Limb (tissue), 2 donors: ENCODE measurements around the gene ST6GAL1.
"Not testable (repeated sequence)": the region's sequence is repeated elsewhere in the genome, so short reads cannot be mapped to it uniquely, and the experiment has no call there.

Source experiments
- DNase-seq, 2 donors: peaks; one replicate each; pipeline ENCODE4 v3.0.0-alpha.2; 2016; ENCODE audit errors: extremely low spot score in 2 of 2

ST6GAL1 gene

DNA sequence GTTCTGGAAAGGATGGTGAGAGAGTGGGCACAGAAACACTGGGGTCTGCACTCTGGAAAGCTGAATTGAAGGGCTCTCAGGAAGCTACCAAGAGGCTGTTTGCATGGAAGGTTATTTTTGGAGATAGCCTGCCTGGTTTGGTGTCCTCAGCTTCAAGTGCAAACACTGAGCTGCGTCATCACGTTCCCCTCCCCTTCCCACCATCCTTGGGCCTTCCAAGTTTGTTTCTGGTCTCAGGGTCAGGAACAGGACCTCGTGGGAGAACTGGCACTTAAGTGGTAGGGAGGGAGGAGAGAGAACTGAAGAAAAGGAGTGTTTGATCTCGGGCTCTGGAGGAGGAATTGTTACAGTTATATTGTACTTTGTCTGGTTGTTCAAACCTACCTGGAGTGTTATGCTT, 10.6 kb downstream of the ST6GAL1 start:
- DNase-seq: no peak

DNA sequence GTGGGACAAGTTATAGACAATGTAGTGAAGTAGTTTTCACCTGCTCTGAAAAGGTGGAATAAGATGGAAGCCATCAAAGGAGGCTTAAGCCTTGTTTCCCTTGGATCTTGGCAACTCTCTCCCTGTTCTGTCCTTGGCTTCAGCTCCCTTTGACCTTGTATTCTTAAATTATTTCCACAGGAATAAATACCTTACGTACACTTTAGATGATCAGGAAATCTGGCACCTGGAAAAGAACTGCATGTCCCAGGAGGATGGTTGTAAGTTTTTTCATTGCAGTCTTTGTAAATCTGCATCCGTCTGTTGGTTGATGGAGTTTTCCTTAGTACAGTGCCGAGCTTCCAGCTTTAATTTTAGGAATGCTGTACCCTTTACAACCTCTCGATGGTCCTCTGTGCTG, 11.8 kb downstream of the ST6GAL1 start:
- DNase-seq: no peak

DNA sequence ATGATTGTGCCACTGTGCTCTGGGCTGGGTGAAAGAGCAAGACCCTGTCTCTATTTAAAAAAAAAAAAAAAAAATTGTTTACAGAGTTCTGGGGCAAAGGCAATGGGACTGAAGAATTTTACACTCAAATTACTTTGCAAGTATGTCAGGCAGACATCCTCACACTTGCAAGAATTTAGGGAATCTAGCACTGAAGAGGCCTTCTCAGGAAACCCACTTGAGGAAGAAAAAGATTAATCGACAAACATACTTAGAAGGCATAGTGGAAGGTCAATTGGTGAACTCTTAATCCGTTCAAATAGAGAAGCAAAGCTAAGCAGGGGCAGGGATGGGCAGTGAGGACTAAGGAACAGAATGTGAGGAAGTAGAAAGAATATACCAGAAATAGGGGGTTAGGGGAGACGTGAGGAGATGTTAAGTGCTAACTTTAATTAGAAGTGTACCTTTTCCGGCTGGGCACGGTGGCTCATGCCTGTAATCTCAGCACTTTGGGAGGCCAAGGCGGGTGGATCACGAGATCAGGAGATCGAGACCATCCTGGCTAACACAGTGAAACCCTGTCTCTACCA, 15.0 kb downstream of the ST6GAL1 start:
- no peak for DNase-seq

DNA sequence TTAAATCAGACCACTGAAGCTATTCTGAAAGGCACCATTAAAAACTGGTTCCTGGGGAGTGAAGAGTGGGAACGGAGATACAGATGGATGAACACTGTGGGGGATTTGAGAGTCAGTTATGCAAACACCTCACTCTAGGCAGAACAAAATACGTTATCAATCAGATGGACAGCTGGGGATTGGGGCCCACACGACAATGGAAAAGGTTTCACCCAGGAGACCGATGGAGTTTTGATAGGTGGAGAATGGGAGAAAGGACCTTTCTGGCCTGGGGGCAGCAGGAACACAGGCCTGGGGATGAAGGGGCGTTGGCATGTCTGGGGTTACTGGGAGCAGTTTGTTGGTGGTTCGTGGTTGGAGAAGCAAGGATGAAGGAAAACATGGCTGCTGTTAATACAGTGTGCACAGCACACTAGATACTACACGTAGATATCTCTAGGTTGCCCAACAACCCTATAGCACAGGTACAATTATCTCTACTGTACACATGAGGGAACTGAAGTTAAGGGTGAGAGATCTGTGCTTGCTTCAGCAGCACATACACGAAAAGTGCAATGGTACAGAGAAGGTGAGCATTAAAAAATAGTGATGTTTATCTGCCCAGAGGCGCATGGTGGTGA, 16.5 kb downstream of the ST6GAL1 start:
- DNase-seq: no peak

DNA sequence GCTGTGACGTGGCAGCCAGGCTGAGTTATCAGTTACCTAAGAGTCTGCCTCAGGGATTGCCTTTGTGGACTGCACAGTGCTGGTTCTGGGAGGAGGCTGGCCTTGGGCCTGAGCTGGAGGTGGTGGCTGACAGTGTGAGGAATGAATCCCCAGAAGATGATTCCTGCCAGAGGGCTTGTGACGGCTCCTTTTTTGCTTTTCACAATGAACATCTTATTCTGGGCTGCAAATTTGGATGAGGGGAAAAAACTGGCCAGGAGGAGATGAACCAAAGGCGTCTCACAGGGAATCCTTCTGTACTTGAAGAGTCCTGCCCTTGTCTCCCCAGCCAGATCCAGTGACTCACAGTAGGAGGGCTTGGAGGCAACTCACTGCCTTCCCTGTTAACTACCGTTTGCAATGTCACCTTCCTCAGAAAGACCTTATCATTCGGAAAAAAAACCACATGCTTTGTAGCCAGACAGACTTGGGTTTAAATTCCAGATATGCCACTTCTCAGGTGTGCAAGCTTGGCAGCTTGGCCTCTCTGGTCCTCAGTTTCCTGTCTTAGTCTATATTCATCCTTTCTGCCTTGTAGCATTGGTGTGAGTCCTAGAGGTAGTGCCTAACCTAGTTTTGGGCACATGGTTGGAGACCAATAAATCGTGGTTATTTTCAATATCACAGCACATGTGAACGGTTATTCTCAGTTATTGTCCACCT, 19.1 kb downstream of the ST6GAL1 start:
- no peak for DNase-seq

DNA sequence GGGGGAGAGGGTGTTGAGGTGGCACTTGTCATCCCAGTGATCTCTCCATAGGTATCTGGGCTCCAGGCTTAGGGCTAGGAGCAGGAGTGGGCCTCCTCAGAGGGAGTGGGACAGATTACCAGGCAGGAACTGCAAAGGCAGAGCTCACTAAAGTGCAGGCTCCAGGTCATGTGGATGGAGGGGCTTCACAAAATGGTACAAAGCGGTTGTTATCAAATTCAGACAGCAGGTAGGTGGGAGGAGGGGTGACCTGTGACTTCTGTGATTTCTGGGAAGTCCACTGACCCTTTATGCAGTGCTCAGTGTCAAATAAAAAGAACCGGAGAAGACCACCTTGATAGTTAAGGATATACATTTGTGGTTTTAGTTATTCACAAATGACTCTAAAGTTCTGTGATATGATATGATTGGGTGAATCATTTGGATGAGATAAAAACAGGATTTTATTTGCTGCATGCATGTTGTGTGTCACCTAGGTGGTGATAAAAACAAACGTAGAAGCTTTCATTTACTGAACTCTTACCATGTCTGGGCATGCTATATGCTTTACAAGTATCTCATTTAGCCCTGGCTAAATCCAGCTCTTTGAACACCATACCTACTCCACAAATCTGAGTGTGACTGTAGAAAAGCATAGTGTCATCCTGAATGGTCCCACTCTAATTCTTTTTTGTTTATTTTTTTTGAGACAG, 20.2 kb downstream of the ST6GAL1 start:
- no peak for DNase-seq

DNA sequence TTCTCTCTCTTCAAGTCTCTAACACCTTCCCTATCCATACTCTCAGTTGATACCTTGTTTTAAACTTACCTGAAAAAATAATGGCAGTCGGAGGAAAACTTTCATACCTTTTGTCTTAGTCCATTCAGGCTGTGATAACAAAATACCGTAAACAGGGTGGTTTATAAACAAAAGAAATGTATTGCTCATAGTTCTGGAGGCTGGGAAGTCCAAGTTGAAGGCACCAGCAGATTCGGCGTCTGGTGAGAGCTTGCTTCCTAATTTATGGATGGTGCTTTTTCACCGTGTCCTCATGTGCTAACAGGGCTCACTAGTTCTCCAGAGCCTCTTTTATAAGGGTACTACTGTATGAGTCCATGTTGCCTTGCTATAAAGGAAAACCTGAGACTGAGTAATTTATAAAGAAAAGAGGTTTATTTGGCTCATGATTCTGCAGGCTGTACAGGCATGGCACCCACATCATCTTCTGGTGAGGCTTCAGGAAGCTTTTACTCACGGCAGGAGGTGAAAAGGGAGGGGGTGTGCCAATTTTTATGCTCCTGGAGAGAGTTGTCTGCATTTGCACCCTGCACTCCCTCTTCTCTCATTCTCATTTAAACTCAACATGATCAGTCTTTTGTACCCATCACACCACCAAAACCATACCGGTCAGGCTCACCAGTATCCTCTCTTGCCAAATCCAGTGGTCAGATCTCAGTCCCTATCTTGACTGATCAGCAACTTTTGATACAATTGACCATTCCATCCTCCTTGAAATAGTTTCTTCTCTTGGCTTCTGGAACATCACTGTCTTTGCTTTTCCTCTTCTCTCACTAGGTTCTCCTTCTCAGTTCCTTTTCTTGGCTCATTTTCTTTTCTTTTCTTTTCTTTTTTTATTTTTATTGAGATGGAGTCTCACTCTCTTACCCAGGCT, 21.6 kb downstream of the ST6GAL1 start:
- DNase-seq: no peak

DNA sequence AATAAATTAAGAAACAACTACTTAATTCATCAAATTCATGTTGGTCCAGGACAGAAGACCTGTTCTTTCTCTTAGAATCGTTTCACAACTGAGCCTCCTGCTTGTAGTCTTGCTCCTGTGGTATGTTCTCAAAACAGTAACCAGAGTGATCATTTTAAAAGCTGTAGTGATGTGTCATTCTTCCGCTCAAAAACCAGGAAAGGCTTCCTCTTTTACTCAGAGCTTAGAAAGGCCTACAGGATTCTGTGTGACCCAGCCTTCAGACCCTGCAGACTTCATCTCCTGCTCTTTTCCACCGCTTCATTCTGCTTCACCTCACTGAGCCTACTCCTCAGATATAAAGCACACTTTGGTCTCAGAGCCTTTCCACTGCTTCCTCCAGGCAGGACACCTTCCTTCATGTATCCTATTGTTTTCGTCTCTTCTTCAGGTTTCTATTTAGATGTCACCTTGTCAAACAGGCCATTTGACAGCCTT, 22.7 kb downstream of the ST6GAL1 start:
- DNase-seq: no peak

DNA sequence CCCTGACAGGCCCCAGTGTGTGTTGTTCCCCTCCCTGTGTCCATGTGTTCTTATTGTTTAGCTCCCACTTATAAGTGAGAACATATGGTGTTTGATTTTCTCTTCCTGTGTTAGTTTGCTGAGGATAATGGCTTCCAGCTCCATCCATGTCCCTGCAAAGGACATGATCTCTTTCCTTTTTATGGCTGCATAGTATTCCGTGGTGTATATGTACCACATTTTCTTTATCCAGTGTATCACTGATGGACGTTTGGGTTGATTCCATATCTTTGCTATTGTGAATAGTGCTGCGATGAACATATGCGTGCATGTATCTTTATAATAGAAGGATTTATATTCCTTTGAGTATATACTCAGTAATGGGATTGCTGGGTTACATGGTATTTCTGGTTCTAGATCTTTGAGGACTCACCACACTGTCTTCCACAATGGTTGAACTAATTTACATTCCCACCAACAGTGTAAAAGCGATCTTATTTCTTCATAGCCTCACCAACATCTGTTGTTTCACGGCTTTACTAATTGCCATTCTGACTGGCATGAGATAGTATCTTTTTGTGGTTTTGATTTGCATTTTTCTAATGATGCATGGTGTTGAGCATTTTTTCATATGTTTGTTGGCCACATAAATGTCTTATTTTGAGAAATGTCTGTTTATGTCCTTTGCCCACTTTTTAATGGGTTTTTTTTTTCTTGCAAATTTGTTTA, 23.8 kb downstream of the ST6GAL1 start:
- not testable (repeated sequence) for DNase-seq

DNA sequence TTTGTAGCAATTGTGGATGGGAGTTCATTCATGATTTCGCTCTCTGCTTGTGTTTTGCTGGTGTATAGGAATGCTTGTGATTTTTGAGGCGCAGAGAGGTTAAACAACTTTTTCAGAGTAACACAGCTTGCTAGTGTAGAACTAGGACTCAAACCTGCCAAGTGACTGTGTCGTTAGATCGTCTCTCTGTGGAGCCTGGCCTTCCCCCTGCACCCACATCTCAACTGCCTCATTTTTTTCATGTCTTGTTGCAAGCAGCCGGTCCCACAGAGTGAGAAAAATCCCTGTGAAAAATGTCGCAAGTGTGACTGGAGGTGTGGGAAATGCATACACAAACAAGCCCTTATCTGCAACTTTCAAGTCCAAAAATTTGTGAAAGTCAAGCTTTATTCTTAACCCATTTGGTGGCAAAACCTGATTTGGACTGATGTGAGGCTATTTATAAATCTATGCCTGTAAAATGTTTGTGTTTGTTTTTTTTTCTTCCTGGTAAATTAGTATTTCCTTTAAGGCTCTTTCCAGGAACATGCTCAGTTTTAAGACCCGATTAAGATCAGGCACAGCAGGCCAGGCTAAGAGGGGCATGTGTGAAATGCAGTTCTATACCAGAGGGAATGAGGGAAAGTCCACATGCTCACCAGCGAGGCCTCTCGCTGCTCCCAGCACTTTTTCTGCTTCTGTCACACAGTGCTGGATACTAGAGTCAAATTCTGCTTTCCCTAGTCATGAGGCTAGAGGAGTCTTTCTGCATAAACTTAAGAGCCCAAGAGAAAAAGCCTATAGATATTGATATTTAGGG, 25.8 kb downstream of the ST6GAL1 start:
- no peak for DNase-seq

DNA sequence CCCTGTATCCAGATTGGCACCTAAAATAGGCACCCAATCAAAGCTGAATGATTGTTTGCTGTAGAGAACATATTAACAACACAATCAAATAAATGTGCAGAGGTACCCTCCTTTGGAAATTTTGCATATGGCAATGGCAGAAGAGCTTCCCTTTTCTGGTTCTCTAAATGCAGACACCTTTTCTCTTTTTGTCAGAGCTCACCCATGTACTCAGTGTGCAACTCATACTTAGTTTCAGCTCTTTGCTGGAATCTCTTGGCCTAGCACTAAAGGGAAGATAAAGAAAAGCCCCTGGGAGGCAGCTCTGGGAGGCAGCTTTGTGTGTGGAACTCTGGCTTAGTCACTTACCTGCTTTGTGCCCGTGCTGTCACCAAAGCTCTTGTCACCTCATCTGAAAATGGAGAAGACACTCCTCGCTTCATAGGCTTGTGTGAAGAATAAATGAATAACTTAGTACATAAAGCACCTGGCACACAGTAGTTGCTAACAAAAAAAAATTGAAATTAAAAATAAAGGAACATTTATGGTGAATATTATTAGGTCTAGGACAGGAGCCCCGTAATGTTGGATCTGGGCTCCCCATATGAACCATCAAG, 28.8 kb downstream of the ST6GAL1 start:
- DNase-seq: no peak

DNA sequence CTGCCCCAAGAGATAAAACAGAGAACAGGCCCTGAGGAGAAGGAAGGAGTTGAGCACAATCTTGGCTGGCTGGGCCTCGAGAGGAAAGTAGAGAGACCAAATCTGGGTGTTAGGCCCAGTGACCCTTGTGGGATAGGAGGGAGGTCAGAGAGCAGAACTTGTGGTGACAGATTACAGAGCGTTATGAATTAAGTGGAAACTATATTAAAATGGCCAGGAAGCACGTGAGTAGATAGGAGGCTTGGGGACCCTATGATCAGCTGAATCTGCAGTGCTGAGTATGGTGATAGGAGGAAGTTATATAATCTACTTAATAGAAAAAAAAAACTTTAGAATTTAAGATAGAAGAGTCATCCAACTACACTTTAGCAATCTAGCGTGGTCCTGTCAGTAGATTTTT, 30.0 kb downstream of the ST6GAL1 start:
- DNase-seq: no peak

DNA sequence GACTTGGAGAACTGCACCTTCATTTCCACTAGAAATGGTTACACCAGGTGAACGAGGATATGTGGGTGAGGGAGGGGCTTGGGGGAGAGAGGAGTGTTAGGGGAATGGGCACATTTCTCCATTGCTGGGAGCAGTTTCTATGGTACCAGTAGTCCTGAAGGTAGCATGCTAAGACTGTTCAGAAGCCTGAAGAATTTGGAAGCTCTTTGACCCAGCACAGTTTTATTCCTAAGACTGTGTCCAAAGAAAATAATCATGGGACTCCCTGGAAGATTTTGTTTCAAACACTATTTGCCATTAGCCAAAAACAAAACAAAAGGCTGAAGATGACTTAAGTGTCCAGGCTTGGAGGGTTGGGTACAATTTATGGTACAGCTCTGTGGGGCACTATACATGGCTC, 32.1 kb downstream of the ST6GAL1 start:
- DNase-seq: no peak

DNA sequence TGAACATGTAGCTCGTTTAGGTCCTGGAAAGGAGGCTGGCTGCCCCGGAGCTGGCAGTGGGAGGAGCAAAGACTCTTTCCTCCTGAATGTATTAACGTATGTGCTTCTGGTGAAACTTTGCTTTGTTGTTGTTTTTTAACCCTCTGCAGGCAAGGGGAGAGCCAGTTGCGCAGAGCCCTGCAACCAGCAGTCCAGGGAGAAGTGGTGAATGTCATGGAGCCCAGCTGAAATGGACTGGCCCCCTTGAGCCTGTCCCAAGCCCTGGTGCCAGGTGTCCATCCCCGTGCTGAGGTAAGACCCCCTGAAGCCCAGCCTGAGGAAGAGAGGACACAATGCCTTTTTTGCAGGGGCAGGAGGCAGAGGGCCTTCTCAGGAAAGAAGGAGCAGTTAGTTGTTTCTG, 33.3 kb downstream of the ST6GAL1 start:
- DNase-seq: no peak

DNA sequence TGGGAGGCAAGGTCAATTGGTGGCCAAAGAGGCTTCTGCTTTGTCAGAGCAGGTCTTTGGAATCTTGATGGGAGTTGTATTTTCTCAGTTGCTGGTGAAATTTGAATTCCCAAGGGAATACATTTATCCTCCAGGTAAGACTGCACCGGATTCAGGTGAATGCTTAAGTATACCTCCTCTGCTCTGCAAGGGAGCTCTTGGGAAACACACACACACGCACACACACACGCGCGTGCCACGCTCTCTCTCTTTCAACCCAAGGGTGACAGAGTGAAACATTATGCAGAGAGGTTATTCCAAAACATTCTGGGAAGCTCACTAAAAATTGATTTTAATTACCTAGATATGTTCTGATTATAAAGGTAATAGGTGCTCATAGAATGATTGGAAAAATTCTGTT, 33.7 kb downstream of the ST6GAL1 start:
- DNase-seq: no peak

DNA sequence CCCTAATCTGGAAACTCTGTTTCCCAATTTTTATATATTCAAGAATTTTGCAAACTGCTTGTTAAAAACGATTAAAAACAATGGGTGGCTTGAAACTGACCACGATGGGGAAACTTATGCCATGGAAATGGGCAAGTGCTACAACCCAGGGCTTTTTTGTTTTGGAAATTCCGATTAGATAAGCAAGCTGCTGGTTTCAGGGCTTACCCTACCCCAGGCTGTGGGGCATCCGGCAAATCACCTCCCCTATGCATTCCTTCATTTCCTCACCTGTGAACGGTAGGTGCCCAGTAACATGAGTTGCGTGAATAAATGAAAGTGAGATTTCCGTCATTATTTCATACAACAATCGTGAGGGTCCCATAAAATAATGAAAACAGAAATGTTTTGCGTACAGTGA, 34.3 kb downstream of the ST6GAL1 start:
- DNase-seq: no peak

DNA sequence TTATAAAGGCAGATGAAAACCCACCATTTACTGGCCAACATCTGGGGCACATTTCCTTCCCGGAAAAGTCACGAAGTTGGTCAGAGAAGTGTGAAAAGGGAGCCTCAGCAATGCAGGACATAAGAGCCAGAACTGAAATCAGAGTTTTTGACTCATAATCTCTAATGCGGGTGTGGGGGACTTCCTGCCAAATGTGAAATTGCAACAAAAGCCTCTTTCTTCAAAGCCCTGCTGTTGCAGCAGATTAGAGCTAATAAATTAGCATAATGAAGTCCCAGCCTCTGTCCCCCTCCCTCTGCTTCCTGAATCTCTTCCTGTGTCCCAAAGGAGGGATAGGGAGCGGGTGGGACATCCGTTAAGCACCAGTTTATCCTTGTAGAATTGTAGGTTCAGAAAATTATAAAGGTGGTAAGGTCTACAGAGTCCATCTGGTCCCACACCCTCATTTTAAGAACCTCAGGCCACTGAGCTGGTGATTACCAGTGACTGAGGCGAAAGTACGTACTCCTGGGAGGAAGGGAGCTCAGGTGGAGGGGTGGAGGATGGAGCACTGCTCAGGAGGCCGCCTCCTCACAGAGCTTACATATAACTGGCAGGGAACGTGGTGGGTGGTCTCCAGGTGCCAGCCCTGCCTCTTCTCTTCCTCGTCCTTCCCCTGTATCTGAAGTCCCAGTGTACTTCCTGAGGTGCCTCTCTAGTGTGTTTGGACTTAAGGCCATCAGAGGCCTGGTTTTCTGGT, 35.0 kb downstream of the ST6GAL1 start:
- DNase-seq: no peak

DNA sequence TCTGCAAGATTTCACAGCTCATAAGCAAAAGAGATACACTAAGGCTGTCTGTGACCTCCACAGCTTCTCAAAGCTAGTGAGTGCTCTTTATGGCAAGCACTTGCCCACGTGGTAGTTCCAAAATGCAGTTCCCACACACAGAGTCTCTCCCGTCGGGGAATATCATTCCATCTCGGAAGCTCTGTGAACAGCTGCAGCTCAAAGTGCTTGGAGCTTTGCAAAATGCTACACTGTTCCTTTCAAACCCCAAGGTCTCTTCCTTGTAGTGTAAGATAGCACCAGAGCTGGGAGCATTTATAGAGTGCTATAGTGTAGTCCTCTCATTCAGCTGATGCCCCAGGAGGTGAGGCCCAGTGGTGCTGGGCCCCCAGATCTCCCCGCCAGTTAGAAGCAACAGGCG, 36.1 kb downstream of the ST6GAL1 start:
- peak in 1 of 2 donors; percentile 18 for DNase-seq

DNA sequence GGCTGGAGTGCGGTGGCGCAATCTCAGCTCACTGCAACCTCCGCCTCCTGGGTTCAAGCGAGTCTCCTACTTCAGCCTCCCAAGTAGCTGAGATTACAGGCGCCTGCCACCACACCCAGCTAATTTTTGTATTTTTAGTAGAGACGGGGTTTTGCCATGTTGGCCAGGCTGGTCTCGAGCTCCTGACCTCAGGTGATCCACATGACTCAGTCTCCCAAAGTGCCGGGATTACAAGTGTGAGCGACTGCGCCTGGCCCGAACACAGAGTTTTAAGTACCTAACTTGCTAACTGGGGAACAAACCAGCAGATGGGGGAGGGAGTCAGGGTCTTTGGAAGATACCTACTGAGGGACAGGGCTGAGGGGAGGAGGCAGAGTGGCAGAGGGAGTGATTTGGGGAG, 36.9 kb downstream of the ST6GAL1 start:
- DNase-seq: not testable (repeated sequence)
